HG02678 (cell line): ENCODE measurements around the gene ACOT13.
"Not testable (repeated sequence)": the region's sequence is repeated elsewhere in the genome, so short reads cannot be mapped to it uniquely, and the experiment has no call there.

Source experiments
- ATAC-seq: cut with Tn5 transposase; IDR thresholded peaks from one replicate; pipeline ENCODE4 v1.9.1; 2021; ENCODE audit warnings: mild to moderate bottlenecking, moderate library complexity; ENCODE audit not compliant: unreplicated experiment

Gene ACOT13

GRCh38 chr6:24666641-24667377 lies at the start of gene ACOT13, which contains the start of gene TDP2:
ACOT13 (plus strand) TSS chr6:24667077; CDS start chr6:24667264, 187 bp downstream.
TDP2 (minus strand) TSS chr6:24666899; CDS start chr6:24666862, 37 bp downstream.
- peak; percentile 94 for ATAC-seq

GRCh38 chr6:24619661-24620060 lies 47.2 kb upstream of the ACOT13 start:
- ATAC-seq, result no peak

GRCh38 chr6:24620637-24621036 lies 46.2 kb upstream of the ACOT13 start:
- no peak for ATAC-seq

GRCh38 chr6:24621626-24622289 lies 45.1 kb upstream of the ACOT13 start:
- ATAC-seq, result no peak

GRCh38 chr6:24630856-24631505 lies 35.9 kb upstream of the ACOT13 start:
- ATAC-seq, result no peak

GRCh38 chr6:24631671-24632070 lies 35.2 kb upstream of the ACOT13 start:
- no peak for ATAC-seq

- no peak for ATAC-seq
Observed at GRCh38 chr6:24632573-24632972, 34.3 kb upstream of the ACOT13 start.

GRCh38 chr6:24636681-24637080 lies 30.2 kb upstream of the ACOT13 start:
- ATAC-seq, result no peak

- no peak for ATAC-seq
Observed at GRCh38 chr6:24640166-24640565, 26.7 kb upstream of the ACOT13 start.

- ATAC-seq, result not testable (repeated sequence)
Observed at GRCh38 chr6:24640631-24641030, 26.2 kb upstream of the ACOT13 start.

- ATAC-seq, result no peak
Observed at GRCh38 chr6:24642061-24642460, 24.8 kb upstream of the ACOT13 start.

GRCh38 chr6:24643920-24644319 lies 23.0 kb upstream of the ACOT13 start:
- no peak for ATAC-seq

- ATAC-seq, result no peak
Observed at GRCh38 chr6:24644377-24644776, 22.5 kb upstream of the ACOT13 start.

- no peak for ATAC-seq
Observed at GRCh38 chr6:24646771-24647170, 20.1 kb upstream of the ACOT13 start.

- no peak for ATAC-seq
Observed at GRCh38 chr6:24648276-24648675, 18.6 kb upstream of the ACOT13 start.

GRCh38 chr6:24649691-24650090 lies 17.2 kb upstream of the ACOT13 start:
- no peak for ATAC-seq

- ATAC-seq, result no peak
Observed at GRCh38 chr6:24650365-24650764, 16.5 kb upstream of the ACOT13 start.

- no peak for ATAC-seq
Observed at GRCh38 chr6:24655215-24655614, 11.7 kb upstream of the ACOT13 start.

GRCh38 chr6:24658573-24659560 lies 8.0 kb upstream of the ACOT13 start:
- no peak for ATAC-seq

- ATAC-seq, result no peak
Observed at GRCh38 chr6:24659561-24659960, 7.3 kb upstream of the ACOT13 start.

GRCh38 chr6:24660105-24660504 lies 6.8 kb upstream of the ACOT13 start:
- ATAC-seq, result no peak
